Skeletal muscle cell (primary cell): ENCODE results near the gene OOSP4A.
"Not testable (repeated sequence)": the region's sequence is repeated elsewhere in the genome, so short reads cannot be mapped to it uniquely, and the experiment has no call there.

ENCODE experiments used
- DNase-seq: peaks from one replicate; pipeline ENCODE4 v3.0.0-alpha.2; 2010; ENCODE audit warnings: low read depth
- H3K4me3 ChIP-seq: 2 replicates; pipeline ENCODE4 v1.5.1; 2011; ENCODE audit warnings: low read depth, mild to moderate bottlenecking, control low read depth, low read length, moderate library complexity

Gene OOSP4A

GRCh38 chr11:59967677-59968394, 4.0 kb downstream of the OOSP4A start:
- DNase-seq, result no peak
- H3K4me3 ChIP-seq, result no peak overlapping the region

GRCh38 chr11:59968395-59968783, 4.6 kb downstream of the OOSP4A start:
- no peak for DNase-seq
- no peak overlapping the region for H3K4me3 ChIP-seq

- no peak for DNase-seq
- no peak overlapping the region for H3K4me3 ChIP-seq
Observed at GRCh38 chr11:59973097-59973496, 9.3 kb downstream of the OOSP4A start.

- H3K4me3 ChIP-seq, result no peak overlapping the region
Observed at GRCh38 chr11:59981106-59981770, 17.4 kb downstream of the OOSP4A start.

GRCh38 chr11:59982037-59982436, 18.2 kb downstream of the OOSP4A start:
- DNase-seq, H3K4me3 ChIP-seq: not testable (repeated sequence)

More at GRCh38 chr11:59981106-59981770, 17.4 kb downstream of the OOSP4A start:
- DNase-seq, result no peak

- H3K4me3 ChIP-seq, result no peak overlapping the region
- no peak for DNase-seq
Observed at GRCh38 chr11:59983212-59983611, 19.4 kb downstream of the OOSP4A start.

GRCh38 chr11:59984368-59984767, 20.5 kb downstream of the OOSP4A start:
- no peak overlapping the region for H3K4me3 ChIP-seq
- DNase-seq, result no peak

- H3K4me3 ChIP-seq, result no peak overlapping the region
- DNase-seq, result no peak
Observed at GRCh38 chr11:59990421-59990820, 26.6 kb downstream of the OOSP4A start.

- no peak for DNase-seq
- H3K4me3 ChIP-seq, result no peak overlapping the region
Observed at GRCh38 chr11:59992425-59992824, 28.6 kb downstream of the OOSP4A start.

GRCh38 chr11:59997800-59998199, 34.0 kb downstream of the OOSP4A start:
- H3K4me3 ChIP-seq, result no peak overlapping the region
- no peak for DNase-seq

- DNase-seq, result no peak
- no peak overlapping the region for H3K4me3 ChIP-seq
Observed at GRCh38 chr11:59999691-60000090, 35.9 kb downstream of the OOSP4A start.

- no peak for DNase-seq
- H3K4me3 ChIP-seq, result no peak overlapping the region
Observed at GRCh38 chr11:60003729-60004128, 39.9 kb downstream of the OOSP4A start.

- H3K4me3 ChIP-seq, result no peak overlapping the region
- no peak for DNase-seq
Observed at GRCh38 chr11:60005360-60005759, 41.5 kb downstream of the OOSP4A start.

GRCh38 chr11:60016881-60017280, 53.0 kb downstream of the OOSP4A start, which contains the start of gene OOSP4B:
OOSP4B (plus strand) TSS chr11:60017181.
- no peak within 1 kb of the TSS for H3K4me3 ChIP-seq
- DNase-seq, result no peak

GRCh38 chr11:60018058-60018457, 54.2 kb downstream of the OOSP4A start:
- DNase-seq, result no peak
- no peak overlapping the region for H3K4me3 ChIP-seq
